ENCODE measurements around the gene NR2C2. TPM values are rescaled to one million over a fixed set of nuclear protein-coding genes. Genes with fewer than 3 reads are reported as not detected.

The NR2C2 gene
- total and polyA plus RNA-seq, 2 of the 13 experiments (the other 11 are each of a cell fraction or from before 2014, with no cell fraction given) = 7.8 to 11.8 TPM

GRCh38 chr3:14957153-14957552 lies 9.8 kb downstream of the NR2C2 start:
- no peaks in the 10 kb centered on the region for H3K27me3 ChIP-seq (ENCODE audit: control insufficient read depth in 1 of 2, insufficient read depth in 2 of 2, low read length in 2 of 2)
- ATAC-seq = no peak
- no peak for TF ChIP-seq ZNF33A (CRISPR knock-in tag; IDR thresholded peaks at IDR 0.05; ENCODE audit: borderline replicate concordance)
- TF ChIP-seq ZNF512 (CRISPR knock-in tag; IDR thresholded peaks at IDR 0.05) = no peak
- TF ChIP-seq ARNTL (CRISPR knock-in tag; IDR thresholded peaks at IDR 0.05) = no peak
- TF ChIP-seq NKX3-1 (CRISPR knock-in tag; IDR thresholded peaks at IDR 0.05) = no peak
- no peak for TF ChIP-seq ZNF878 (CRISPR knock-in tag; IDR thresholded peaks at IDR 0.05)
- ChIA-PET POLR2A (no interaction called here), CTCF (ENCODE audit: low intra/inter-chr PET ratio, low total read pairs) (no interaction called here)
- peaks cover 12% of the 10 kb centered on the region; the same call in 1 of the 2 replicates for H3K4me1 ChIP-seq (ENCODE audit: insufficient read depth, low read length)
- BruUV-seq (replicated peaks) = no TSS peak
- FAIRE-seq = no peak
- H3K4me2 ChIP-seq (ENCODE audit: low read depth, low read length) = no peak overlapping the region
- H4K20me1 ChIP-seq (ENCODE audit: insufficient read depth, low read length) = peaks cover 4% of the 10 kb centered on the region; the same call in 1 of the 2 replicates
- no peak overlapping the region for H3K9ac ChIP-seq (ENCODE audit: insufficient read depth, low read depth, low read length)
- no peak overlapping the region for H3K27ac ChIP-seq (ENCODE audit: extremely low read length, insufficient read depth, low read length)
- WGBS (ENCODE audit: low lambda C conversion rate) = 100% methylated on average over 1 of the region's 1 CpG
- H3K36me3 ChIP-seq (replicated peaks in 1 of 2; ENCODE audit: control insufficient read depth in 1 of 2, insufficient read depth in 2 of 2, low read length in 2 of 2) = peaks cover 0 to 27% of the 10 kb centered on the region in 2 experiments; a peak in 2 of 5 replicates
- peaks cover 52% of the 10 kb centered on the region for H3K79me2 ChIP-seq (ENCODE audit: insufficient read depth, low read length)
- no peak for DNase-seq (ENCODE audit: low spot score)
- no peak overlapping the region for H3K4me3 ChIP-seq (replicated peaks in 1 of 3; ENCODE audit: insufficient read depth in 1 of 3, low read depth in 2 of 3, low read length in 3 of 3)
- no peaks in the 10 kb centered on the region for H3K9me3 ChIP-seq (ENCODE audit: low read length)
- intact Hi-C loops (cut with micrococcal nuclease; ENCODE audit: unreplicated experiment) (no loop called here), in situ Hi-C loops (cut with HindIII; ENCODE audit: extremely low pct_ligation_motif_present, low pct_unique_long_range_greater_than_20kb) (no loop called here)
- no peak overlapping the region for H2AFZ ChIP-seq (ENCODE audit: low read length)

GRCh38 chr3:14957925-14958324 lies 10.5 kb downstream of the NR2C2 start:
- in situ Hi-C loops (cut with HindIII; ENCODE audit: extremely low pct_ligation_motif_present, low pct_unique_long_range_greater_than_20kb) (no loop called here), intact Hi-C loops (cut with micrococcal nuclease; ENCODE audit: unreplicated experiment) (no loop called here)
- Histone ChIP-seq H3K9me3 (ENCODE audit: low read length) (no peaks in the 10 kb centered on the region), H3K9ac (ENCODE audit: insufficient read depth, low read depth, low read length) (no peak overlapping the region), H3K79me2 (ENCODE audit: insufficient read depth, low read length) (peaks cover 47% of the 10 kb centered on the region), H3K4me3 (replicated peaks in 1 of 3; ENCODE audit: insufficient read depth in 1 of 3, low read depth in 2 of 3, low read length in 3 of 3) (no peak overlapping the region), H3K4me2 (ENCODE audit: low read depth, low read length) (no peak overlapping the region), H3K27me3 (ENCODE audit: control insufficient read depth in 1 of 2, insufficient read depth in 2 of 2, low read length in 2 of 2) (no peaks in the 10 kb centered on the region), H2AFZ (ENCODE audit: low read length) (no peak overlapping the region), H3K36me3 (replicated peaks in 1 of 2; ENCODE audit: control insufficient read depth in 1 of 2, insufficient read depth in 2 of 2, low read length in 2 of 2) (peaks cover 0 to 28% of the 10 kb centered on the region in 2 experiments; a peak in 3 of 5 replicates), H3K27ac (ENCODE audit: extremely low read length, insufficient read depth, low read length) (no peak overlapping the region), H3K4me1 (ENCODE audit: insufficient read depth, low read length) (peaks cover 12% of the 10 kb centered on the region; the same call in 1 of the 2 replicates), H4K20me1 (ENCODE audit: insufficient read depth, low read length) (peaks cover 4% of the 10 kb centered on the region; the same call in 1 of the 2 replicates)
- ATAC-seq (no peak), DNase-seq (ENCODE audit: low spot score) (no peak), FAIRE-seq (no peak)
- BruUV-seq (replicated peaks) = no TSS peak
- CTCF ChIA-PET (ENCODE audit: low intra/inter-chr PET ratio, low total read pairs) = no interaction called here
- POLR2A ChIA-PET = no interaction called here
- 84% methylated on average over 1 of the region's 1 CpG for WGBS (ENCODE audit: low lambda C conversion rate)
- TF ChIP-seq REXO4 (CRISPR knock-in tag; IDR thresholded peaks at IDR 0.05; ENCODE audit: borderline replicate concordance) (no peak), GLI4 (CRISPR knock-in tag; IDR thresholded peaks at IDR 0.05; ENCODE audit: borderline replicate concordance) (no peak), ZNF672 (CRISPR knock-in tag; IDR thresholded peaks at IDR 0.05) (no peak), DMTF1 (CRISPR knock-in tag; IDR thresholded peaks at IDR 0.05) (no peak)
- TF ChIP-seq, protein P1, sequence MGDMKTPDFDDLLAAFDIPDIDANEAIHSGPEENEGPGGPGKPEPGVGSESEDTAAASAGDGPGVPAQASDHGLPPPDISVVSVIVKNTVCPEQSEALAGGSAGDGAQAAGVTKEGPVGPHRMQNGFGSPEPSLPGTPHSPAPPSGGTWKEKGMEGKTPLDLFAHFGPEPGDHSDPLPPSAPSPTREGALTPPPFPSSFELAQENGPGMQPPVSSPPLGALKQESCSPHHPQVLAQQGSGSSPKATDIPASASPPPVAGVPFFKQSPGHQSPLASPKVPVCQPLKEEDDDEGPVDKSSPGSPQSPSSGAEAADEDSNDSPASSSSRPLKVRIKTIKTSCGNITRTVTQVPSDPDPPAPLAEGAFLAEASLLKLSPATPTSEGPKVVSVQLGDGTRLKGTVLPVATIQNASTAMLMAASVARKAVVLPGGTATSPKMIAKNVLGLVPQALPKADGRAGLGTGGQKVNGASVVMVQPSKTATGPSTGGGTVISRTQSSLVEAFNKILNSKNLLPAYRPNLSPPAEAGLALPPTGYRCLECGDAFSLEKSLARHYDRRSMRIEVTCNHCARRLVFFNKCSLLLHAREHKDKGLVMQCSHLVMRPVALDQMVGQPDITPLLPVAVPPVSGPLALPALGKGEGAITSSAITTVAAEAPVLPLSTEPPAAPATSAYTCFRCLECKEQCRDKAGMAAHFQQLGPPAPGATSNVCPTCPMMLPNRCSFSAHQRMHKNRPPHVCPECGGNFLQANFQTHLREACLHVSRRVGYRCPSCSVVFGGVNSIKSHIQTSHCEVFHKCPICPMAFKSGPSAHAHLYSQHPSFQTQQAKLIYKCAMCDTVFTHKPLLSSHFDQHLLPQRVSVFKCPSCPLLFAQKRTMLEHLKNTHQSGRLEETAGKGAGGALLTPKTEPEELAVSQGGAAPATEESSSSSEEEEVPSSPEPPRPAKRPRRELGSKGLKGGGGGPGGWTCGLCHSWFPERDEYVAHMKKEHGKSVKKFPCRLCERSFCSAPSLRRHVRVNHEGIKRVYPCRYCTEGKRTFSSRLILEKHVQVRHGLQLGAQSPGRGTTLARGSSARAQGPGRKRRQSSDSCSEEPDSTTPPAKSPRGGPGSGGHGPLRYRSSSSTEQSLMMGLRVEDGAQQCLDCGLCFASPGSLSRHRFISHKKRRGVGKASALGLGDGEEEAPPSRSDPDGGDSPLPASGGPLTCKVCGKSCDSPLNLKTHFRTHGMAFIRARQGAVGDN (CRISPR knock-in tag; IDR thresholded peaks at IDR 0.05) = no peak
